B cell (primary cell): Measurements from ENCODE around the gene PARD6A.

Experiments
- CTCF ChIP-seq: fragments of 200-600 bp; IDR thresholded peaks from one replicate; pipeline ENCODE4 v1.8.0; 2022; ENCODE audit warnings: antibody characterized with exemption, mild to moderate bottlenecking
- EZH2 ChIP-seq: IDR thresholded peaks from 2 replicates; pipeline ENCODE4 v1.6.1; 2012; ENCODE audit warnings: borderline replicate concordance, low read depth, mild to moderate bottlenecking, moderate library complexity, low read length; ENCODE audit not compliant: insufficient read depth, poor library complexity, severe bottlenecking

DNA sequence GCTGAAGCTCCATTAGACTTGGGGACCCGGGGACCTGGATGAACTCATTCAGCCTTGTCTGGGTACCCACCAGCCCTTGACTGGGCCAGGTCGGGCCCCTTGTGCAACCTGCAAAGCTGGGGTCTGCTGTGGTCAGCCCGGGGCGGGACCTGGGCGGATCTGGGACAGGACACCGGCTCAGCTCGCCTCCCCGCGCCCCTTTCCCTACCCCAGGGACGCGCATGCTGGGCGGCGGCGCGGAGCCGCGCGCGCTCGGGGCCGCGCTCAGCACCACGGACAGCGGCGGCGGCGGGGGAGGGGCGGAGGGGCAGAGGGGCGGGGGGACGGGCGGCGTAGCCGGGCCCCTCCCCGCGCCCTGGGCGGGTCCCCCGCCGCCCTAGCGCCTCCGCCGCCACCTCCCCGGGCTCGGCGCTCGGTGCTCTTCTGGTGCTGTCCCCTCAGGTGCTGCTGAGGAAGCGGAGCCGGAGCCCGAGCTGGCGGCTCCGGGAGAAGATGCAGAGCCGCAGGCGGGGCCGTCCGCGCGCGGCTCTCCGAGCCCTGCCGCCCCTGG, 8.1 kb upstream of the PARD6A start:
- no peak for TF ChIP-seq CTCF
- TF ChIP-seq EZH2, result no peak
